H9 (cell line): Measurements from ENCODE around the gene FBXL14. TPM values are rescaled to one million over a fixed set of nuclear protein-coding genes. Genes with fewer than 3 reads are reported as not detected.

Experiments
- DNase-seq: peaks from one replicate; pipeline ENCODE4 v3.0.0-alpha.2; 2017
- H2AFZ ChIP-seq: one replicate; pipeline ENCODE4 v1.6.1; 2013; ENCODE audit warnings: mild to moderate bottlenecking, low read length, control low read depth, moderate library complexity
- H2AK5ac ChIP-seq: 2 replicates; pipeline ENCODE4 v1.6.1; 2013; ENCODE audit warnings: low read length, control low read depth, mixed read lengths; ENCODE audit not compliant: insufficient read length
- H2BK120ac ChIP-seq: one replicate; pipeline ENCODE4 v1.6.1; 2013; ENCODE audit warnings: low read depth, mild to moderate bottlenecking, low read length, control low read depth, inconsistent platforms; ENCODE audit not compliant: poor library complexity, severe bottlenecking
- H2BK12ac ChIP-seq: 2 replicates; pipeline ENCODE4 v1.6.1; 2013; ENCODE audit warnings: low read length, control low read depth, mixed read lengths, low read depth; ENCODE audit not compliant: insufficient read length
- H2BK15ac ChIP-seq: 2 replicates; pipeline ENCODE4 v1.6.1; 2013; ENCODE audit warnings: low read depth, low read length, control low read depth
- H2BK20ac ChIP-seq: one replicate; pipeline ENCODE4 v1.6.1; 2013; ENCODE audit warnings: low read depth, mild to moderate bottlenecking, low read length, control low read depth, inconsistent platforms; ENCODE audit not compliant: poor library complexity, severe bottlenecking
- H2BK5ac ChIP-seq: 2 replicates; pipeline ENCODE4 v1.6.1; 2013; ENCODE audit warnings: low read length, control low read depth, mixed read lengths; ENCODE audit not compliant: insufficient read length
- H3K14ac ChIP-seq: 2 replicates; pipeline ENCODE4 v1.6.1; 2013; ENCODE audit warnings: low read length, control low read depth; ENCODE audit not compliant: insufficient read depth
- H3K18ac ChIP-seq: 2 replicates; pipeline ENCODE4 v1.6.1; 2013; ENCODE audit warnings: low read depth, mild to moderate bottlenecking, mixed read lengths, low read length, control low read depth; ENCODE audit not compliant: insufficient read length
- H3K23ac ChIP-seq: 2 replicates; pipeline ENCODE4 v1.6.1; 2013; ENCODE audit warnings: low read length, control low read depth, mixed read lengths, low read depth; ENCODE audit not compliant: insufficient read length
- H3K23me2 ChIP-seq: 2 replicates; pipeline ENCODE4 v1.6.1; 2013; ENCODE audit warnings: low read depth, mild to moderate bottlenecking, mixed read lengths, low read length, control low read depth; ENCODE audit not compliant: insufficient read length, poor library complexity, severe bottlenecking
- H3K27ac ChIP-seq: 2 replicates; pipeline ENCODE4 v1.5.1; 2013; ENCODE audit warnings: low read length, control low read depth, mixed read lengths, low read depth; ENCODE audit not compliant: insufficient read length
- H3K27me3 ChIP-seq: 2 replicates; pipeline ENCODE4 v1.6.1; 2013; ENCODE audit warnings: low read length, control low read depth, inconsistent platforms; ENCODE audit not compliant: insufficient read depth
- H3K4ac ChIP-seq: 2 replicates; pipeline ENCODE4 v1.6.1; 2013; ENCODE audit warnings: low read depth, mild to moderate bottlenecking, control low read depth, inconsistent platforms, low read length, moderate library complexity
- H3K4me1 ChIP-seq: 2 replicates; pipeline ENCODE4 v1.6.1; 2013; ENCODE audit warnings: low read length, control low read depth, inconsistent platforms; ENCODE audit not compliant: insufficient read depth
- H3K4me2 ChIP-seq: 2 replicates; pipeline ENCODE4 v1.6.1; 2013; ENCODE audit warnings: low read length, control low read depth, mixed read lengths; ENCODE audit not compliant: insufficient read length, insufficient read depth
- H3K56ac ChIP-seq: 2 replicates; pipeline ENCODE4 v1.6.1; 2013; ENCODE audit warnings: low read depth, mild to moderate bottlenecking, mixed read lengths, low read length, control low read depth; ENCODE audit not compliant: insufficient read length
- H3K79me1 ChIP-seq: 2 replicates; pipeline ENCODE4 v1.6.1; 2013; ENCODE audit warnings: low read depth, mild to moderate bottlenecking, moderate library complexity, low read length, control low read depth, inconsistent platforms; ENCODE audit not compliant: insufficient read depth, poor library complexity, severe bottlenecking
- H3K79me2 ChIP-seq: 2 replicates; pipeline ENCODE4 v1.6.1; 2013; ENCODE audit warnings: low read length, control low read depth, inconsistent platforms; ENCODE audit not compliant: insufficient read depth
- H3K9ac ChIP-seq: 2 replicates; pipeline ENCODE4 v1.6.1; 2013; ENCODE audit warnings: low read length, control low read depth, mixed read lengths; ENCODE audit not compliant: insufficient read length; ENCODE audit errors: extremely low read depth
- H3K9me3 ChIP-seq: one replicate; pipeline ENCODE4 v1.6.1; 2013; ENCODE audit warnings: low read depth, low read length, inconsistent platforms; ENCODE audit not compliant: control insufficient read depth
- H3T11ph ChIP-seq: one replicate; pipeline ENCODE4 v1.6.1; 2013; ENCODE audit warnings: mild to moderate bottlenecking, low read length, control low read depth, inconsistent platforms
- H4K20me1 ChIP-seq: one replicate; pipeline ENCODE4 v1.6.1; 2013; ENCODE audit not compliant: control insufficient read depth, insufficient read length, insufficient read depth
- H4K5ac ChIP-seq: 2 replicates; pipeline ENCODE4 v1.6.1; 2013; ENCODE audit warnings: low read depth, mild to moderate bottlenecking, mixed read lengths, low read length, control low read depth; ENCODE audit not compliant: insufficient read length
- H4K8ac ChIP-seq: replicated peaks from 2 replicates; pipeline ENCODE4 v1.6.1; 2013; ENCODE audit warnings: low read length, control low read depth, mixed read lengths, low read depth; ENCODE audit not compliant: insufficient read length
- H4K91ac ChIP-seq: 2 replicates; pipeline ENCODE4 v1.6.1; 2013; ENCODE audit warnings: low read depth, mild to moderate bottlenecking, moderate library complexity, mixed read lengths, low read length, control low read depth; ENCODE audit not compliant: insufficient read length
- H3K27ac Mint-ChIP-seq, 3 experiments: 2 replicates in 2 of 3; 3 replicates in 1 of 3; pipeline ENCODE4 v1.8.0; 2020 to 2021; ENCODE audit warnings: mixed read lengths in 3 of 3, mild to moderate bottlenecking in 1 of 3, moderate library complexity in 1 of 3
- H3K27me3 Mint-ChIP-seq: 2 replicates; pipeline ENCODE4 v1.8.0; 2021; ENCODE audit warnings: low read depth, mild to moderate bottlenecking, moderate library complexity, mixed read lengths
- H3K36me3 Mint-ChIP-seq, 3 experiments: 2 replicates in 2 of 3; 3 replicates in 1 of 3; pipeline ENCODE4 v1.8.0; 2020 to 2021; ENCODE audit warnings: low read depth in 3 of 3, mixed read lengths in 3 of 3; ENCODE audit not compliant: insufficient read depth in 1 of 3
- H3K4me1 Mint-ChIP-seq, 2 experiments: 2 replicates each; pipeline ENCODE4 v1.8.0; 2020; ENCODE audit warnings: mixed read lengths in 2 of 2
- H3K4me3 Mint-ChIP-seq, 2 experiments: 2 replicates in 1 of 2; 3 replicates in 1 of 2; pipeline ENCODE4 v1.8.0; 2020 to 2021; ENCODE audit warnings: mild to moderate bottlenecking in 2 of 2, mixed read lengths in 2 of 2, moderate library complexity in 1 of 2
- H3K9me3 Mint-ChIP-seq, 2 experiments: 2 replicates in 1 of 2; 3 replicates in 1 of 2; pipeline ENCODE4 v1.8.0; 2020; ENCODE audit warnings: mild to moderate bottlenecking in 2 of 2, mixed read lengths in 2 of 2, moderate library complexity in 1 of 2
- CTCF ChIP-seq: fragments of 200-600 bp; sonication (generic); conservative IDR thresholded peaks from 3 replicates; pipeline ENCODE4 v1.8.0; 2021; ENCODE audit warnings: antibody characterized with exemption, mild to moderate bottlenecking
- WGBS: extraction: QIAGEN DNeasy Blood & Tissue Kit; methylation state at CpG from one replicate; pipeline ENCODE4 v1.1.7; 2013; ENCODE audit warnings: missing lambda C conversion rate, low lambda C conversion rate, mixed read lengths; ENCODE audit not compliant: insufficient read length; ENCODE audit errors: extremely low coverage; 5-methylcytosine and 5-hydroxymethylcytosine counted together
- total RNA-seq: library from RNA; stranded (reverse); gene quantifications from 2 replicates; pipeline ENCODE4 v1.2.1, GENCODE V29; 2021

FBXL14 gene
- total RNA-seq, 1 experiment from 2014 or later, result 15.6 TPM

GRCh38 chr12:1517007-1517406, 77.4 kb downstream of the FBXL14 start:
- H3K4me1 ChIP-seq, result peaks cover 2% of the 10 kb centered on the region; the same call in 1 of the 2 replicates
- no peak overlapping the region for H2BK120ac ChIP-seq
- peak; percentile 95 for TF ChIP-seq CTCF
- no CpG with 5 or more reads among the region's 2 CpGs for WGBS
- no peaks in the 10 kb centered on the region for H3K9me3 ChIP-seq
- no peaks in the 10 kb centered on the region for H3K79me2 ChIP-seq
- no peak overlapping the region for H4K5ac ChIP-seq
- H3K23me2 ChIP-seq, result no peaks in the 10 kb centered on the region
- no peak overlapping the region for H2AFZ ChIP-seq
- no peak overlapping the region for H3T11ph ChIP-seq
- H3K14ac ChIP-seq, result no peak overlapping the region
- H2BK20ac ChIP-seq, result no peak overlapping the region
- peaks cover 7 to 13% of the 10 kb centered on the region in 2 experiments for H3K9me3 Mint-ChIP-seq
- H4K20me1 ChIP-seq, result no peaks in the 10 kb centered on the region
- no peak overlapping the region for H3K4ac ChIP-seq
- H3K36me3 Mint-ChIP-seq, result peaks cover 0 to 5% (median 0%) of the 10 kb centered on the region in 3 experiments; a peak in 4 of 7 replicates
- H3K27ac ChIP-seq, result no peak overlapping the region
- no peak overlapping the region for H3K9ac ChIP-seq
- H2BK5ac ChIP-seq, result no peak overlapping the region
- H3K4me1 Mint-ChIP-seq, result peaks cover 6% of the 10 kb centered on the region in 2 experiments
- DNase-seq, result peak; percentile 78
- no peak overlapping the region for H3K4me3 Mint-ChIP-seq
- no peak overlapping the region for H4K91ac ChIP-seq
- no peak overlapping the region for H3K23ac ChIP-seq
- H3K79me1 ChIP-seq, result no peaks in the 10 kb centered on the region
- no peak overlapping the region for H3K18ac ChIP-seq
- H2BK12ac ChIP-seq, result no peak overlapping the region
- no peak overlapping the region for H2AK5ac ChIP-seq
- H3K27me3 Mint-ChIP-seq, result no peaks in the 10 kb centered on the region
- H3K27me3 ChIP-seq, result no peaks in the 10 kb centered on the region
- H2BK15ac ChIP-seq, result no peak overlapping the region
- H3K27ac Mint-ChIP-seq, result no peak overlapping the region; a peak in 1 of 7 replicates
- H3K56ac ChIP-seq, result no peak overlapping the region
- no peak overlapping the region for H4K8ac ChIP-seq
- no peak overlapping the region for H3K4me2 ChIP-seq

Other genes starting within 250 kb of the FBXL14 start
- 0.61 and 1.5 TPM in 2 replicates for gene WNT5B, start 34.6 kb upstream of the FBXL14 start, total RNA-seq
- 44.2 and 45.3 TPM in 2 replicates for gene ADIPOR2, start 96.5 kb upstream of the FBXL14 start, total RNA-seq
- not detected in 2 replicates for gene LRTM2, start 226.0 kb upstream of the FBXL14 start, total RNA-seq